ENCODE results near the gene SNCB.

SNCB gene

DNA sequence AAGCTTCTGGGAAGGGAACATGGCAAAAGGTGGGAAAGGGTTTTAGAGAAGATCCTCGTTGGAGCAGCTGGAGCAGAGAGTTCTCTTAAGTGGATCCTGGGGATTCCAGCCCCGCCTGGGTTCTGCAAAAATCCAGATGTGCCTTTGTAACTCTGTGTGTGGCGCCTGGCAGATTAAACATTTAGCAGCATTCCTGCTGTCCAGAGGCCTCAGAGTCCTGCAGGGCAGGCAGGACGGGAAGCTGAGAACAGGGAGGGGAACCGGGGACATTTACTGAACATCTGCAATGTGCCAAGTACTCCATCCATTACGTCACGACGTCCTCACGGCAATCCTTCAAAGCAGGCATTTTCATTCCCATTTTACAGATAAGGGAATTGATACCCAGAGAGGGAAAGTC, 6.1 kb upstream of the SNCB start:
- TF ChIP-seq, protein P1, sequence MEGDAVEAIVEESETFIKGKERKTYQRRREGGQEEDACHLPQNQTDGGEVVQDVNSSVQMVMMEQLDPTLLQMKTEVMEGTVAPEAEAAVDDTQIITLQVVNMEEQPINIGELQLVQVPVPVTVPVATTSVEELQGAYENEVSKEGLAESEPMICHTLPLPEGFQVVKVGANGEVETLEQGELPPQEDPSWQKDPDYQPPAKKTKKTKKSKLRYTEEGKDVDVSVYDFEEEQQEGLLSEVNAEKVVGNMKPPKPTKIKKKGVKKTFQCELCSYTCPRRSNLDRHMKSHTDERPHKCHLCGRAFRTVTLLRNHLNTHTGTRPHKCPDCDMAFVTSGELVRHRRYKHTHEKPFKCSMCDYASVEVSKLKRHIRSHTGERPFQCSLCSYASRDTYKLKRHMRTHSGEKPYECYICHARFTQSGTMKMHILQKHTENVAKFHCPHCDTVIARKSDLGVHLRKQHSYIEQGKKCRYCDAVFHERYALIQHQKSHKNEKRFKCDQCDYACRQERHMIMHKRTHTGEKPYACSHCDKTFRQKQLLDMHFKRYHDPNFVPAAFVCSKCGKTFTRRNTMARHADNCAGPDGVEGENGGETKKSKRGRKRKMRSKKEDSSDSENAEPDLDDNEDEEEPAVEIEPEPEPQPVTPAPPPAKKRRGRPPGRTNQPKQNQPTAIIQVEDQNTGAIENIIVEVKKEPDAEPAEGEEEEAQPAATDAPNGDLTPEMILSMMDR (IDR thresholded peaks at IDR 0.05; ENCODE audit: extremely low read depth, missing control alignments) = no peak

DNA sequence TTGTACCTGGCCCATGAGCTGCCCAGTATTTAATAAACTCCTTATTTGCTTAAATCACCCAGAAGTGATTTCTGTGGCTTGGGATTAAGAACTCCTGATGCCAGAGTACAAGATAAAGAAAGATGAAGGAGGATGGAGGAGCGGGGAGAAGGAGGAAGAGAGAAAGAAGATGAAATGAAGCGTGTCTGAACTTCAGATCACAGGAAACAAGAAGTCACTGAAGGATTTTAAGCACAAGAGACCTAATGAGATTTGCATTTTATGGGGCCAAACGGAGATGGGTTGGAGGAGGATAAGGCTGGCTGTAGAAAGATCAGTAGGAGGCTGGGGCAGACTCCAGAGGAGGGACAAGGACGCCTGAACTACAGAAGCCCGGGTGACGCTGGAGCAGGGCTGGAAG, 3.3 kb upstream of the SNCB start:
- DNase-seq (ENCODE audit: low spot score) = no peak
- TF ChIP-seq, protein P1 (IDR thresholded peaks at IDR 0.05; ENCODE audit: extremely low read depth, missing control alignments) = no peak

More for the DNA sequence above, 6.1 kb upstream of the SNCB start:
- no peak for DNase-seq (ENCODE audit: low spot score)

DNA sequence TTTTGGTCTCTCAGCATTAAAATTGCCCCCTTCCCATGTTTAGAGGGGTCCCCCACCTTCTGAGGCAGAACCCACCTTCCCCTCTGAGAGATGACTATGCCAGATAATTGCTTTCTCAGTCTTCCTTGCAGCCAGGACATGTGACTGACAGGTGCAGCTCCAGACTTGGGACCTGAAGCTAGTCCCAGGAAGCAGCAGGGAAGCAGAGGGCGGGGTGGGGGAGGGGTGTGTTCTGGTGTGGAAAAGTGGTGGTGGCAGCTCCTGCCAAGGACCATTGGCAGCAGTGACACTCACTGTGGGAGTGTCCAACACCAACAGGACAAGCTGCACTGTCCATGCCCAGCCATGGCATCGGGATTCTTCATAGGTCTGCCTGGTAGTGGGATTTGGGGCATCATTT, 2.4 kb upstream of the SNCB start:
- DNase-seq (ENCODE audit: low spot score) = no peak
- TF ChIP-seq, protein P1 (IDR thresholded peaks at IDR 0.05; ENCODE audit: extremely low read depth, missing control alignments) = no peak

DNA sequence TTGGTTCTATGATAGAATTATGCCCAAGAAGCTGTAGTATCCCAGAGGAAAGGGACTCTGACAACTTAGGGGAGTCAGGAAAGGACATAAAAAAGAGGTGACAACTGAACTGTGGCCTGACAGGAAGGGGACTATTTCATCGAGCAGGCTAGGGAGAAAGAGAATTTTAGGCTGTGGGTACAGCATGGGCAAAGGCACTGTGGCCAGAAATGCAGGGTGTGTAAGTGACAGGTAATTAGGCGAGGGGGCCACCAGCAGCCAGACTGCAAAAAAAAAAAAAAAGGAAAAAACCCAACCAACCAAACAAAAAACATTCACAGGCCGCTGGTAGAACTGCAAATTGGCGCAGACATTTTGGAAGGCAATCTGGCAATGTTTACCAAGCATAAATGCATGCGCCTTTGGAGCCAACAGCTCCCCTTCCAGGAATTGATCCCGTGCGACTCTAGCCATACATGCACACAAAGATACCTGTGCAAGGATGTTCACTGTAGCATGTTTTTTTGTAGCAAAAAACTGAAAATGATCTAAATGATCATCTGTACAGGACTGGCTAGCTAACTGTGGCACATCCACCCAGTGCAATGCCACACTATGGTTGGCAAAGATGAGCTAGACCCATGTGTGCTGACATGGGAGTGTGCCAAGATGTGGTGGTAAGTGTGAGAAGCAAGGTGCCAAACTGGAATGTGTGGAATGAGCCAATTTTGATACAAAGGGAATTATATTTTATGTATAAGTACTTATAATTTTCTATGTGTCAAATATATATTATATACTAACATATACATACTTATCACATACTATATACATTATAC, 1.3 kb upstream of the SNCB start:
- TF ChIP-seq, protein P1 (IDR thresholded peaks at IDR 0.05; ENCODE audit: extremely low read depth, missing control alignments) = no peak
- no peak for DNase-seq (ENCODE audit: low spot score)

DNA sequence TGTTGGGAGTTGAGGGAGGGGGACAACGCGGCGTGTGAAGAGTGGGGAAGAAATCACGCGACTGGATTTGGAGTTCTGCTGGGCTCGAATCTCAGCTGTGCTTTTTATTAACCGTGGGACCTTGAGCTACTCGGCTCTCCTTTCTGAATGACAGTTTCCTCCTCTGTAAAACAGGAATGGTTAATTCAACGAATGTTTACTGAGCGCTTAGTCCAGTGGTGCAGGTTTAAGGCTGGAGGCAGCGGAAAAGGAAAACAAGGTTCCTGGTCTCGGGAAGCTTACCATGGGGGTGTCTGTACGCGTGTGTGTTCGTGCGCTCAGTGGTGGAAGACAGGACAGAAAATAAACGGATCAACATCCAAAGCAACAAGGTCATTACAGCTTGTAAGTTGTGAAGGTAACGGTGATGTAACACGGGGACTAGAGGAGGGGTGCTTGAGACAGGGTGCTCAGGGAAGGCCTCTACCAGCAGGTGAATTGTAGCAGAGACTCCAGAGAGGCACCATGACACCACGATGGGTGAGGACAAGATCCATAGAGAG, 418 bp upstream of the SNCB start:
- TF ChIP-seq, protein P1 (IDR thresholded peaks at IDR 0.05; ENCODE audit: extremely low read depth, missing control alignments) = no peak
- no peak for DNase-seq (ENCODE audit: low spot score)

DNA sequence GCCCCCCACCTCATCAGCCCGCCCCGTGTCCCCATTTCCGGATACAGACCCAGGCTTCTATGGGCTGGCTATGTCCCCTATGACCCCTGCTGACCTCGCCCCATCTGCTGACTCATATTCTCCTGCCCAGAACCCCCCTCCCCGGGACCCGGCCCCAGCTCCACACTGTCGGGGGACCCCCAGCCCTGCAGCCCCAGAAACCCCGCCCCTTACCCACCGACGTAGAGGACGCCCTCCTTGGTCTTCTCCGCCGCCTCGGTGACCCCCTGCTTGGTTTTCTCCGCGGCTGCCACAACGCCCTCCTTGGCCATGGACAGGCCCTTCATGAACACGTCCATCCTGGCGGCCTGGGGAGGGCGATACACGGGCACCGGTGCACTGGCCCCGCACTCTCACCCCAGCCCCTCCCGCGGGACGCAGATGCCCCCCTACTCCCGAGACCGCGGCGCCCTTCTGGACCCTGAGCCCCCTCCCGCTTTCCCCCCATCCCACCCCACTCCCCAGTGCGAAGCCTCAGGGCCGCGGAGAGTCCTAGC, 949 bp downstream of the SNCB start:
- TF ChIP-seq, protein P1 (IDR thresholded peaks at IDR 0.05; ENCODE audit: extremely low read depth, missing control alignments) = no peak
- DNase-seq (ENCODE audit: low spot score) = no peak
